ENCODE measurements around the gene NANOS1. TPM values are rescaled to one million over a fixed set of nuclear protein-coding genes. Genes with fewer than 3 reads are reported as not detected.
A peak's percentile ranks its signal among the peaks of the same experiment; 100 is the strongest.

The NANOS1 gene
- total RNA-seq, 3 donors from 2014 or later (not counting 1 experiment from before 2014, with no cell fraction given): 0.09 TPM; not detected in 2

GRCh38 chr10:119049361-119049760, 19.8 kb downstream of the NANOS1 start:
- Mint-ChIP-seq H3K9me3 (no peaks in the 10 kb centered on the region), H3K36me3 (peaks cover 26% of the 10 kb centered on the region), H3K27me3 (ENCODE audit: low read depth in 2 of 2) (no peaks in the 10 kb centered on the region), H3K27ac (no peak overlapping the region), H3K4me1 (peaks cover 16 to 29% of the 10 kb centered on the region in 2 donors), H3K4me3 (no peak overlapping the region)
- TF ChIP-seq CTCF (IDR thresholded peaks at IDR 0.05): no peak
- intact Hi-C loops (cut with micrococcal nuclease): no loop called here
- Histone ChIP-seq H3K27ac (ENCODE audit: low read length) (no peak overlapping the region), H3K4me1 (ENCODE audit: control insufficient read depth, insufficient read depth, low read length) (no peaks in the 10 kb centered on the region), H3K27me3 (ENCODE audit: control insufficient read depth, insufficient read depth, low read length) (no peaks in the 10 kb centered on the region), H3K9me3 (ENCODE audit: control insufficient read depth, insufficient read depth, low read length) (no peaks in the 10 kb centered on the region), H3K36me3 (ENCODE audit: control insufficient read depth, insufficient read depth, low read length) (peaks cover 84% of the 10 kb centered on the region), H3K4me3 (ENCODE audit: low read length) (no peak overlapping the region)
- ATAC-seq (no peak), DNase-seq (no peak)
- 92% methylated on average over 4 of the region's 5 CpGs for WGBS (ENCODE audit: insufficient coverage)

DNA sequence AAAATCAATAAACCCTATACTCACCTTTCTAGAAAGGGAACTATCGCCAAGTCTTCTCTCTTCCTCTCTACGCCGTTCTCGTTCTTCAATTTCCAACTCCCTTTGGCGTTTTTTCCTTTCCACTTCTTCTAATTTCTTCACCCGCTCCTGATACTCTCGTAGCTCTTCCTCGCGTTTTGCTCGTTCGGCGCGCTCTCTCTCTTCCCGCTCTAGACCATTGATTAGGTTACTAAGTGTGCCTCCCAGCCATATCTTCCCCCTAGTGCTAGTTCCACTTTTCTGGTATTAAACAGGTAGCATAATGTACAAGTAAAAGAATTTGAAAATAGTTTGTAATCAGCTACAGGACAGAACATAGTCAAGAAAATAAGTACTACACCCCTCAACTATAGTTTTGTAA, 20.3 kb downstream of the NANOS1 start:
- WGBS (ENCODE audit: insufficient coverage): 95% methylated on average over 14 of the region's 14 CpGs
- DNase-seq (no peak), ATAC-seq (no peak)
- no peak overlapping the region for H3K4me3 Mint-ChIP-seq
- H3K36me3 ChIP-seq (ENCODE audit: control insufficient read depth, insufficient read depth, low read length): peaks cover 84% of the 10 kb centered on the region
- H3K27me3 ChIP-seq (ENCODE audit: control insufficient read depth, insufficient read depth, low read length): no peaks in the 10 kb centered on the region
- H3K27me3 Mint-ChIP-seq (ENCODE audit: low read depth in 2 of 2): no peaks in the 10 kb centered on the region
- no peak overlapping the region for H3K4me3 ChIP-seq (ENCODE audit: low read length)
- H3K4me1 ChIP-seq (ENCODE audit: control insufficient read depth, insufficient read depth, low read length): no peaks in the 10 kb centered on the region
- H3K9me3 Mint-ChIP-seq: no peaks in the 10 kb centered on the region
- intact Hi-C loops (cut with micrococcal nuclease): no loop called here
- peak overlapping the region in 1 of 2 donors; percentile 4 for H3K27ac Mint-ChIP-seq
- peaks cover 16 to 29% of the 10 kb centered on the region in 2 donors for H3K4me1 Mint-ChIP-seq
- peaks cover 26% of the 10 kb centered on the region for H3K36me3 Mint-ChIP-seq
- no peaks in the 10 kb centered on the region for H3K9me3 ChIP-seq (ENCODE audit: control insufficient read depth, insufficient read depth, low read length)
- no peak overlapping the region for H3K27ac ChIP-seq (ENCODE audit: low read length)
- no peak for TF ChIP-seq CTCF (IDR thresholded peaks at IDR 0.05)

DNA sequence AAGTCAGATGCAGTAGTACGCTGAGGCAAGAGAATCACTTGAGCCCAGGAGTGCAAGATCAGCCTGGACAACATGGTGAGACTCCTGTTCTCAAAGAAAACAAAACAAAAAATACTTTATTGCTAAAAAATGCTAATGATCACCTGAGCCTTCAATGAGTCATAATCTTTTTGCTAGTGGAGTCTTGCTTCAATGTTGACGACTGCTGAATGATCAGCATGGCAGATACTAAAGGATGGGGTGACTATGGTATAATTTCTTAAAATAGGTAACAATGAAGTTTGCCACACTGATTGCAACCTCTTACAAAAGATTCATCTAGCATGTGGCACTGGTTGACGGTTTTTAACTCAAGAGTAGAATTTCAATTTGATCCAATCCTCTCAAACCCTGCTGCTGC, 22.3 kb downstream of the NANOS1 start:
- 94% methylated on average over 3 of the region's 3 CpGs for WGBS (ENCODE audit: insufficient coverage)
- no peak overlapping the region for H3K4me3 ChIP-seq (ENCODE audit: low read length)
- intact Hi-C loops (cut with micrococcal nuclease): no loop called here
- H3K27me3 ChIP-seq (ENCODE audit: control insufficient read depth, insufficient read depth, low read length): no peaks in the 10 kb centered on the region
- H3K27me3 Mint-ChIP-seq (ENCODE audit: low read depth in 2 of 2): no peaks in the 10 kb centered on the region
- peaks cover 21% of the 10 kb centered on the region for H3K36me3 Mint-ChIP-seq
- no peak for DNase-seq
- H3K9me3 ChIP-seq (ENCODE audit: control insufficient read depth, insufficient read depth, low read length): no peaks in the 10 kb centered on the region
- peaks cover 88% of the 10 kb centered on the region for H3K36me3 ChIP-seq (ENCODE audit: control insufficient read depth, insufficient read depth, low read length)
- TF ChIP-seq CTCF (IDR thresholded peaks at IDR 0.05): no peak
- no peak for ATAC-seq
- H3K27ac Mint-ChIP-seq: no peak overlapping the region
- no peaks in the 10 kb centered on the region for H3K9me3 Mint-ChIP-seq
- H3K4me1 Mint-ChIP-seq: peaks cover 16 to 19% of the 10 kb centered on the region in 2 donors
- no peak overlapping the region for H3K4me3 Mint-ChIP-seq
- no peaks in the 10 kb centered on the region for H3K4me1 ChIP-seq (ENCODE audit: control insufficient read depth, insufficient read depth, low read length)
- H3K27ac ChIP-seq (ENCODE audit: low read length): no peak overlapping the region

- H3K27ac ChIP-seq (ENCODE audit: low read length): no peak overlapping the region
- H3K27me3 Mint-ChIP-seq (ENCODE audit: low read depth in 2 of 2): no peaks in the 10 kb centered on the region
- no CpG with 5 or more reads among the region's 1 CpG for WGBS (ENCODE audit: insufficient coverage)
- H3K4me1 Mint-ChIP-seq: peaks cover 7 to 14% of the 10 kb centered on the region in 2 donors
- H3K27ac Mint-ChIP-seq: no peak overlapping the region
- DNase-seq (no peak), ATAC-seq (no peak)
- no peaks in the 10 kb centered on the region for H3K9me3 ChIP-seq (ENCODE audit: control insufficient read depth, insufficient read depth, low read length)
- H3K4me3 Mint-ChIP-seq: no peak overlapping the region
- H3K4me1 ChIP-seq (ENCODE audit: control insufficient read depth, insufficient read depth, low read length): no peaks in the 10 kb centered on the region
- H3K27me3 ChIP-seq (ENCODE audit: control insufficient read depth, insufficient read depth, low read length): no peaks in the 10 kb centered on the region
- H3K4me3 ChIP-seq (ENCODE audit: low read length): no peak overlapping the region
- no peak for TF ChIP-seq CTCF (IDR thresholded peaks at IDR 0.05)
- intact Hi-C loops (cut with micrococcal nuclease): no loop called here
- peaks cover 38% of the 10 kb centered on the region for H3K36me3 Mint-ChIP-seq
- peaks cover 92% of the 10 kb centered on the region for H3K36me3 ChIP-seq (ENCODE audit: control insufficient read depth, insufficient read depth, low read length)
- no peaks in the 10 kb centered on the region for H3K9me3 Mint-ChIP-seq
Observed at GRCh38 chr10:119055472-119055871, 26.0 kb downstream of the NANOS1 start.
